GM21360 (cell line): ENCODE data around the gene PCSK6.
A peak's percentile ranks its signal among the peaks of the same experiment; 100 is the strongest.
"Not testable (repeated sequence)": the region's sequence is repeated elsewhere in the genome, so short reads cannot be mapped to it uniquely, and the experiment has no call there.

Source experiments
- ATAC-seq: cut with Tn5 transposase; IDR thresholded peaks from one replicate; pipeline ENCODE4 v1.9.1; 2021; ENCODE audit warnings: mild to moderate bottlenecking, moderate library complexity; ENCODE audit not compliant: unreplicated experiment

Gene PCSK6

DNA sequence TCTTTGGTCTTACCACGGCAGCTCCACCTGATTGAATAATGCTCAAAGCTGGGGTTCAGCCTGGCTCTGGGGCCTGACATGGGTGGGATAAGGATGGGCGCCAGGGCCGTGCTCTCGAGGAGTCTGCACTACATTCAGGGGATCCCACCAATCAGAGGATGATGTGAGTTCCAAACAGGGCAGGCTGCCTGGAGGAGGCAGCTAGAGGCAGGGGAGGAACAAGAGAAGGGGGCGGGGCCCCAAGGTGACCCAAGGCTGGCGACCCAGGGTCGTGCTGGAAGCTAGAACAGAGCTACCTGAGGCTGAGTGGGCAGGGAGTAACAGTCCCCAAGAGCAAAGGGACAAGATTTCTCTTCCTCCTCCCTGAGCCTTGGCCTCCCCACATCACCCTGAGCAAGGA lies 56.1 kb downstream of the PCSK6 start:
- ATAC-seq, result no peak

DNA sequence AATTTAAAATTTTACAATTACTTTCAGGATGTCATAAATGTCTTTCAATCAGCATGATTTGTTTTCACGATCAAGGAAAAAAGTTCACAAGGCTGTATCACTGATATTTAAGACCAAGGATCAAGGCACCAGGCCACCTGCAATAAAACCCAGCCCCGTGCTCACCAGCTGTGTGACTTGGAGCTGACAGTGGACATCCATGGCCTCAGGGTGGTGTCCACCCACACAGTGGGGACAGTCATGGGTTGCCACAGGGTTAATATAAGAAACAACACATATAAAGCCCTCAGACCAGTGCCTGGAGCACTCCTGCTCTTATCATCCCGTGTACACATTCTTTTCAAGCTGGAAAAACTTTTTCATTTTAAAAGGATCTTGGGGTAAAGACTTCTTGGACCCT lies 56.5 kb downstream of the PCSK6 start:
- no peak for ATAC-seq

DNA sequence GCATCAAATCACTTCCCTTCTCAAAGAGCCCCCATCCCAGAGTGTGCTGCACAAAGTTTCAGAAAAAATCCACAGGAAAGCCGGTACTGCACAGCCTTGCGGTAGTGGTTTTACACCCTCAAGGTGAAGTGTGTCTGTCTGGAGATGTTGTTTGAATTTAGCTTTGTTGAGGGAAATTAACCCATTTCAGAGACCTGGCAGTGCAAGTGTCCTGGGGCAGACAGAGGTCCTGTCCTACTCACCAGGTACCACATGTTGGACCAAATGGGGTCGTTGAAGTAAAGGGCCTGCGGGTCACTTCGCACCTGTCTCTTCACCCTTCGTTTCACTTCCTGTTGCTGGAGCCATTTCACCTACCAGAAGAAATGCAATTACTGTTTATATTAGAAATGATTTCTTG lies 57.8 kb downstream of the PCSK6 start:
- ATAC-seq, result no peak

DNA sequence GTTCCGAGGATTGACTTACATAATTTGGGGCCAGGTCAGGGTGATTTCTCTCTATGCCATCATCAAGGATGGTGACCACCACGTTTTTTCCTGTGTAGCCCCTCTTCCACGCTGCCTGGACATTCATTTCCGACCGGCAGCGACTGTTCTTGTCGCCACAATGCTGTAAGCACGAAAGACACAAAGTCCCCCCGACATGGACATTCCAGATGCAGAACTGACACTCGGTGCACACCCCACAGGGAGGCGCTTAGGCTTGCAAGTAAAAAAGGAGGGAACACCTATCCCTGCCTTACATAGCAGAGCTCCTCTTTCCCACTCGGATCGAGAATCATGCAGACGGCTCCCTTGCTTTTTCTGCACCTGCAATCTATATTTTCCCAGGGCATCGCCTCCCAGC lies 58.2 kb downstream of the PCSK6 start:
- ATAC-seq, result no peak

DNA sequence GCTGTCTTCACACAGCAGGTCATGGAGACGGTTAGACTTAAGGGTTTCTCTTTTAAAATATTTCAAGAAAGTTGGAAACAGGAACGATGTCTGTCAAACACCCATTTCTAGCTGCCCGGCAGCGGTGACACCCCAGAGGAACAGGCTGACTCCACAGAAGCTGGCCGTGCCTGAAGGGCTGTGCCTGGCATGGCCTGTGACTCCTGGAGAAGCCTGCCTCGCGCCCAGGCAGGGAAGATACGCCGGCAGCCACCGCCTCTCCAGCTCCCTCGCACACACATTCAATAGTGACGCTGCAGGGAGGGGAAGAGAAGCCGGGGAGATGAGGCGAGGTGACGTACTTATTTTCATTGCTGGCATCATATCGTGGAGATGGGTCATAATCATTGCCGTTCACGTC lies 59.9 kb downstream of the PCSK6 start:
- ATAC-seq, result no peak

DNA sequence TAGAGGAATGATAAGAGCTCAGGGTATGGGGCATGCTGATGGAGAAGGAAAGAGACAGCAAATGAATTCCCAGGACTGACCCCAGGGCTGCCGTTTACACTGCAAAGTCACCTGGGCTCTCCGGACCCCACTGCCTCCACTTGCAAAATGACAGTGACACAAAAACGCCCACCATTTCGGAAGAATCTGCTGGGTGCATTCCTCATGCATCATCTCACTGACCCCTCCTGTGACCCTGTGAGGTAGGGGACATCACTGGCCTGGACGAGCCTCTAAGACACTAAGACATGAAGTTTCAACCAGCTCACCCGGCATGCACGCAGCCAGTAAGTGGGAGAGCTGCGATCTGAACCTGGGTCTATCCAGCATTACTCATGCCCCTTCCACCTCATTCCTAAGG lies 60.3 kb downstream of the PCSK6 start:
- no peak for ATAC-seq

DNA sequence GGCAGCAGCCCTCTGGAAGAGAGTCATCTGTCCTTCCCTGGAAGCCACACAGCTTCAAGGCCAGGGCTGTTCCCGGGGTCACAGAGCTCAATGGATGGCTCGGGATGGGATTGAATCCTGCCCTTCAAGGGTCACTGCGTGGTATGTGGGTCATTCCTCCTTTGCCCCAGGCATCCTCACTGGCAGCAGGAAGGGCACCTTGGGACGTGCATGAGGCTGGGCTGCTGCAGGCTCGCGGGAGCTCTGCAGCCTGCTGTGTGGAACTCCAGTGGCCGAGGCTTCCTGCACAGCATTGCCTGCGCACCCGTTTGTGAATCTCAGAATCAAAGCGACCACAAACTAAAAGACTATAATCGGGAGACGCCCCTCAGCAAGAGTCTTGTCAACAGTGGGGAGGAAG lies 60.7 kb downstream of the PCSK6 start:
- no peak for ATAC-seq

DNA sequence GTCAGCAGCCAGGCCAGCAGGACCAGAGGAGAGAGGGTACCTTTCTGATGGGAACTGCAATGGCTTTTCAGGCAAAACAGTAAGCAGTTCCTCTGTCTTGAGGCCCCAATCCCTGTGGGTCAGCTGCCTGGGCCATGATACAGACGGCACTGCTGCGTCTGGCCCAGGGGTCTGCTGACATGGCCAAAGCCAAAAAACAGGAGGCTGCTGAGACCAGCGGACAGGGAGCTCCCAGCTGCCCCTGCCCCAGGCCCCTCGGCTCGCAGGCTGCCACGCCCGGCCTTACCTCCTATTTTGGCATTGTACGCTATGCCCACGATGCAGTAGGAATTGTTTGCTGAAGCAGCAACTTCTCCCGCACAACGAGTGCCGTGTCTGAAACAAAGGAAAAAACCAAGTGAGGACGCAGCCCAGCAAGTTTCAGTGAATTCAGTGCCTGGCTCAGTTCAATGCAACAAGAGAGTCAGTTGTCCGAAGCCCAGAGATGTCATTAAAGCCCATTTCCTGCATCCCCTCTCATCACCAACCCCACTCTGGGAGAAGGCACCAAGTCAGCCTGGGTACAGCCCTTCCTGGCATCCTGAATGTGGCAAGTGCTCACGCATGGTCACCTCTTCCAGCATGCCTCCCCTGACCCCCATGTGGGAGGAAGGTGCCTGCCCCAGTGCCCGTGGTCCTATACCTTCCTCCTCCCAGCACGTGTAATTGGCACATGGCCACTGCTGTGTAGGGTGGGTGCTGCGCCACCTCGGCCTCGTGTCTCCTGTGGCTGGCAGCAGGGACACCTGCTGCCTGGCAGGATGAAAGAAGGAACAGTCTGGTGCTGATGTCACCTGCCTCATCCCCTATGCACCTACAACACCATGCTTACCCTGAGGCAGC lies 61.7 kb downstream of the PCSK6 start:
- ATAC-seq, result no peak

DNA sequence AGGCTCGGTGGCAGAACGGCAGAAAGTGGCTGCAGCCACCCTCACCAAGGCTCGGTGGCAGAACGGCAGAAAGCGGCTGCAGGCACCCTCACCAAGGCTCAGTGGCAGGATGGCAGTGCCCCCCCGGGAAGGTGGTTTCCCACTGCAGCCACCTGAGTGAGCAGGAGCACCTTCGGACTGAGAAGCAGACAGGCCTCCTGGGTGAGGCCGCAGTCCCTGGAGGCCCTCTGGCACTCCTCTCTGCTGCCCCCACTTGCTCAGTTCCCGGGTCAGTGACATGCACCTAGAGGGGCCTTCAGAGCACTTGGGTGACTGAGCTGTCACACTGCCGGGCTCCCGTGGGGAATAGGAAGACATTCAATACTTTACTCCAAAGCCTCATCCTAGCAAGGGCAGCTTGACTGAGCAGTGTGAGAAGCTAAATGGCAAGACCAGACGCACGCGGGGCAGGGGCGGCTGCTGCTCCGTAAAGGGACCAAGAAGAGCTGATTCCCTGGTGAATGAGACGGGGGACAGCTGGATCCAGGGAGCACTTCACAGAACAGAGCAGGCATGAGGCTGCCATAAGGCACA lies 62.7 kb downstream of the PCSK6 start:
- ATAC-seq, result no peak

DNA sequence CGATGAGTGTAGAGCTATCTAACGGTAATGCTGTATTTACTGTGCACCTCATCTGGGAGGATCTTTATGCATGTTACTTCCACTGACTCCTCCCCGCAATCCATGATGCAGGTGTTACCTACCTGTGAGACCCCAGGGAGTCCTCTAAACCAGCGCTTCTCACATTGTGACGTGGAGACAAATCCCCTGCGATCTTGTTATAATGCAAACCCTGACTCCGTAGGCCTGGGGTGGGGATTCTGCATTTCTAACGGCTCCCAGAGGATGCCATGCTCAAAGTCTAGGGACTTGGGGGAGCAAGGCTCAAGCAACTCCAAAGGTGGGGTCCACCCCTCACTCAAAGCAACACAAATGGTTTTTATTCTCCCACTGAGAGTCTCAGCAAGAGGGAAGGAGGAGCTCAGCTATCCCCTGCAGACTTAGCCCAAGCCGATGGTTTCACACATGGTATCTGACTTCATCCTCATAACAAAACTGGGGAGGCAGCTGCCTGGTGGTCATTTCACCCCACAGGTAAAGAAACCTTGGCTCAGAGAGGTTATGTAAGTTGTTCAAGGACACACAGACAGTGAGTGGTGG lies 63.6 kb downstream of the PCSK6 start:
- no peak for ATAC-seq

DNA sequence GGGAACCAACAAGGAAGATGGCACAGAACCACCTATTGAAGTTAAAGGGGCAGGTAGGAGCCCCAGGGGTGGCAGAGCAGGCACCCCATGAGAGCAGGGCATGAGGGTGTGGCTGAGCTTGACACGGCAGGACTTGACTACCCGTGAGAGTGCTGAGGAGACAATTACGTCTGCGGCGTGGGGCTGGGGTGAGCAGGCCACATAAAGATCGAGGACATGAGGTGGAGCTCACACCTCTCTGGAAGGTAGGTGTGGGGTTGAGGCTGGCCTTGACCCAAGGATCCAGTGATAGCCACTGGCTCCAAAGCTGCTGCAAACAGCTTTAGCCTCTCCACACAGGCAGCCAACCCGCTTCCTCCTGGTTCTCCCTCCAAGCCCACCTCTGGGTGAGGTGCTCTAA lies 64.5 kb downstream of the PCSK6 start:
- no peak for ATAC-seq

DNA sequence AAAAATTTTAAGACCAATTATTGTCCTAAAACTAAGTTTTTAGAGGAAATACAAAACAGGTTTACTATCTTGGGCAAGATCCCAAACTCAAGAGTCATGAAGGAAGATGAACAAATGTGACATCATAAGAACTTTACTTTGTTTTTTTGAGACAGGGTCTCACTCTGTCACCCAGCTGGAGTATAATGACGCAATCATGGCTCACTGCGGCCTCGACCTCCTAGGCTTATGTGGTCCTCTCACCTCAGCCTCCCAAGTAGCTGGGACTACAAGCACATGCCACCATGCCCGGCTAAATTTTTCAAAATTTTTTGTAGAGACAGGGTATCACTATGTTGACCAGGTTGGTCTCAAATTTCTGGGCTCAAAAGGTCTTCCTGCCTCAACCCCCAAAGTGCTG lies 69.3 kb downstream of the PCSK6 start:
- ATAC-seq, result no peak

DNA sequence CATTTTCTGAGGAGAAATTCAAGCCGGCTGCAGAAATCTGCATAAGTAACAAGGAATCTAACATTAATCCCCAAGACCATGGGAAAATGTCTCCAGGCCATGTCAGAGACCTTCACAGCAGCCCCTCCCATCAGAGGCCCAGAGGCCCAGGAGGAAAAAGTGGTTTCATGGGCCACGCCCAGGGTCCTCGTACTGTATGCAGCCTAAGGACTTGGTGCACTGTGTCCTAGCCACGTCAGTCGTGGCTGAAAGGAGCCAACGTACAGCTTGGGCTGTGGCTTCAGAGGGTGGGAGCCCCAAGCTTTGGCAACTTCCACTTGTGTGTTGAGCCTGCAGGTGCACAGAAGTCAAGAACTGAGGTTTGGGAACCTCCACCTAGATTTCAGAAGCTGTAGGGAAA lies 73.0 kb downstream of the PCSK6 start:
- ATAC-seq, result not testable (repeated sequence)

DNA sequence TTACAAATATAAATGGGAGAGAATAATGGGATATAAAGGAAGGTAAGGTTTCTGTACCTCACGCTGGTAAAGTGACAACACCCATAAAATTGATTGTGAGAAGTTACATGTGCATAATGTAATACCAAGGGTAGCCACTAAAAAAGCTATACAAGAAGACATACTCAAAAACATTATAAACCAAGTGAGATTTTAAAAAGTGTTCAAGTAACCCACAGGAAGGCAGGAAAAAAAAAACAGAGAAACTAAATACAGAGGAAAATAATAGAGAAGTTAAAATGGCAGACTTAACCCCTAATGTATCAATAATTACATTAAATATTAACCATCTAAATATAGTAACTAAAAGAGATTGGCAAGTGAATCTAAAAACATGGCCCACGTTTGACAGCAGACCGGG lies 76.3 kb downstream of the PCSK6 start:
- ATAC-seq, result no peak

DNA sequence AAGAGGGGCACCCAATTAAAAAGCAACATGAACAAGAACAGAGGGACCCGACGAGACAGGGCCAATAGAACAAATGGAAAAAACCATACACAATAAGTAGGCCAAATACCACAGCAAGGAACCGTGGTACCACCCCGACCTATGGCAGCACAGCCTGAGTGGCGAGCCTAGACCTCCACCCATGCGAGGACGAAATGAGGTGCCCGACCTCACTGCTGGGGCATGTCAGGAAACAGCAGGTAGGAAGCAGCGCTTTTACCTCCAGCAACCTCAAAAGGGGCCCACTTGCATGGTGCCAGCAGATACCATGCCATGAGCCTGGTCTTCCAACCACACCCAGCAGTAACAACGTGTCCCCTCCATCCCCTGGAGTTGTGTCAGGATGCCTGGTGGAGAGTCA lies 77.9 kb downstream of the PCSK6 start:
- ATAC-seq, result no peak

DNA sequence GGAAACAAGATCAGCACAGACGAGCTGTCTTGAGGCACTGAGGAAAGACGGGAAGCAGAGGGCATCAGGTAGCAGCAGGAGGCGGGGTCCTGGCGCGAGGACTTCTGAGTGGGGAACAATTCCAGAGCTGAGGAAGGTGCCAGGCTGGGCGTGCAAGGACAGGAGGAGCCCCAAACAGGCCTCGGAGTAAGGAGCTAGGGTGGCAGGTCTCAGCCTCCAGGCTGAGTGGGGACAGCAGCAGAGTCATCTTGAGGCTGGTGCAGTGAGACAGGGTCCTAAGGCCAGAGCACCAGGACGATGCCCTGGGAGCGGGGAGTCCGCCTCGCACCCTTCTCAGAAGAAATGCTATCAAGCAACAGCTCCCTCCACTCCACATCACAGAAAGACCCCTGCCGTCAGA lies 78.4 kb downstream of the PCSK6 start:
- ATAC-seq, result no peak

DNA sequence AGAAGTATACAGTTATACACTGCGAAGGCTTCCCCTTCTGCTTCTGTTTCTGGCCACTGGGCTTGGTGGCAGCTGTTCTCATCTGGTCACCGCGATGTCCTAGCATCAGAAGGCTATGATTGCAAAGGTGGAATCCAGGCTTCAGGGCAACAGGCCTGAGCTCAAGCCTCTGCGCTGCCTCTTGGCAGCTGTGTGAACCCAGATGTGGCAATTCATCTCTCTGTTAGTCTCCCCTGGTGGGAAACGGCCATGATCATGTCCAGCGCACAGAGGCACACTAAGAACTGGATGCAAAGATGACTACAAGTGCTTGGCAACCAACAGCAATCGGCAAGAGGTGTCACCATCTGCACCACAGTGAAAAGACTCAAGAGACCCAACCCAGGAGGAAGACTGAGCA lies 78.9 kb downstream of the PCSK6 start:
- ATAC-seq, result no peak

DNA sequence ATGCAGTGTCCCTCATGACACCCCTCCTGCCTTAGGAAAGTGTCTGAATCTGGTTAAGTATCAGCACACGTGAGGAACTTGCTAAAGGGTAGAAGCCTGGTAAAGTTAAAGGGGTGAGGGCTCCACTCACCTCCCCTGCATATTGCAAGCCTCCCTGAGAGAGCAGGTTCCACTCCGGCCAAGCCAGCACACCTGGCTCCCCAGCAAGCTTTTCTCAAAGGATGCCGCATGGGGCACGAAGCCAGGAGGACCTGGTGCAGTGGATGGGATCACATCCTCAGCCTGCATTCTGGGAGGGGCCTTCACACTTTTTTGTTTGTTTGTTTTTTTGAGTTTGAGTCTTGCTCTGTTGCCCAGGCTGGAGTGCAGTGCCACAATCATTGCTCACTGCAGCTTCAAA lies 79.9 kb downstream of the PCSK6 start:
- ATAC-seq, result no peak

DNA sequence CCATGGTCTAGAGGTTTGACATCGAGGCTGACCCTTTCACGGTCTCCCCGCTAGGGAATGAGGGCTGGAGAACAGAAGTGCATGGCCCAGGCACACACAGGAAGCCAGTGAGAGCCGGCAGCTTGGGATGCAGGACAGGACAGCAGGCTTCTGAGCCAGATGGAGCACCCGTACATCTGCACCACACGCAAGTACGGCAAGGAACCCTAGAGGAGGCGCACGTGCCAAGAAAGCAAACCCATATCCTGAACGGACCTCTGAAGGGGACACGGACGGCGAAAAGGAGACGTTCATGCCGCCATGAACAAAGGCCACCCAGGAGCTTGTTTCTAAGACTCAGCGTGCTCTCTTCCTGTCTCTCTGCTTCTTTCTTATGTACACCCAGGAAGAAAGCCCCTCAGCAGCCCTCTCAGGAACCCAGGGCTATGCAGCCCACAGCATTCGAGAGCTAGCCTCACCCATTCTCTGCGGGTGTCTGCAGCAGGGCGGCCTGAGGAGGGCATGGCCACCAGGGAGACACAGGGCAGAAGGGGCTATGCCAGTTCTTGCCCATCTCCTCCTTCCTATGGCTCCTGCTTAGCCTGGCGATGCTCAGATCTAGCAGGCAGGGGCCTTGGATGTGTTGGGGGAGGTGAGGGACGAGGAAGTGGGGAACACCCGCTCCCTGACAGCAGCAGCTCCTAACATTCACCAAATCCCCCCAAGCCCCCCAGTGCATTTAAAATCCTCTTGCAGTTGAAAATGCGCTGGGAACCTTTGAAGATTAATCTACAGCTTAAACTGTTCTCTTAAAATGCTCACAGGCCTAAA lies 81.3 kb downstream of the PCSK6 start:
- no peak for ATAC-seq

DNA sequence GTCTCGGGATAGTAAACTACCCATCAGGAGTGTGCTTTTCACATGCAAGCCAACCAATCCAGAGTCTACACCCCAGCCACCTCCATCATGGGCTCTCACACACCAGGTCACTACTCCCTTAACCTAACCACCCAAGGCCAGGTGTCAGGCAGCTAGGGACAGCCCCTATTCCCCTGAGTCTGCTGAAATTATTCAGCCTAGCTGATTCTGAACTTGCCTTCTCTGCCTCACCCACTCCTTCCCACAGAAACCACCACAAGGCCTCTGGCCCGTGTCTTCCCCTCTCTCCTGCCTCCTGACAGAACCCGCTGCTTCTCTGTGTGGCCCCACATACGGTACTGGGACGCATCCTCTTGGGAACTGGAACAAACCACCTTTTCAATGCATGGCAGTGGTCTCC lies 82.1 kb downstream of the PCSK6 start:
- peak; percentile 97 for ATAC-seq

DNA sequence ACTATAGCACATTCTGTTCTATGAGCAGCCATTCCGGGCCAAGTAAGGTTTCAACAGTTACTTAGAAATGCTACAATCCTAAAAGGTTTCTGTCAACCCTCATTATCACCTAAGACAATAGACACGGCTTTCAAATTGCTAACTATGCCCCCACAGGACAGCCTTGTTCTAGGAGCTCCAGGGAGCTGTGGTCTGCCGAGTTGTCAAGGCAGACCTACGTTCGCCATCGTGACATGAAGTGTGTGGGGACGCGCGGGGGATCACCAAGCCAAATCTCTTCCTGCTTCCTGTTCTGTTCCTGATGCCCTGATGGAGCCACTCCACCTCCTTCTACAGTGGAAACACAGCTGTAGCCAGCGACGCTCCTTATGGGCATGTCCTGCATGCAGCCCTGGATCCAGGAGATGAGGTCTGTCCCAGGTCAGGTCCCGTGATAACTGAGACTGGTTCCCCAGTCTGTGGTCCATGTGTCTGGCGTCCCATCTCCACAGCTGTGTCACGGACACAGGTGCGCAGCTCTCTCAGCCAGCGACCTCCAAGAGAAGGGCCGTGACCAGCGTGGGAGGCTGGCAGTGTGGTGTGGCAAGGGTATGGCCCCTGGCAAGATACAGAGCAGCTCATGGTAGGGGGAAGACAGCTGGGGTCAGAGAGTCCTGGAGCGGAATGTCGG lies 82.8 kb downstream of the PCSK6 start:
- ATAC-seq, result peak; percentile 5
